Prostate gland (tissue), 2 donors: ENCODE measurements around the gene CARD14.

Experiments
- POLR2A ChIP-seq: fragments of 450-650 bp; IDR thresholded peaks from one replicate; pipeline ENCODE4 v1.6.1; 2016; ENCODE audit warnings: antibody characterized with exemption, mild to moderate bottlenecking
- POLR2AphosphoS5 ChIP-seq: sonication (generic); formaldehyde crosslinking; IDR thresholded peaks from one replicate; pipeline ENCODE4 v1.6.1; 2017; ENCODE audit warnings: antibody characterized with exemption
- TF ChIP-seq, protein P1 (sequence below), 4 experiments: fragments of 200-600 bp in 2 of 4; fragments of 450-650 bp in 2 of 4; sonication (generic) in 2 of 4; IDR thresholded peaks; 1 replicate in 3 of 4; 2 replicates in 1 of 4; pipeline ENCODE4 v1.5.1; 2016 to 2019; ENCODE audit warnings: antibody characterized with exemption in 4 of 4, mild to moderate bottlenecking in 2 of 4, moderate library complexity in 2 of 4

DNA sequence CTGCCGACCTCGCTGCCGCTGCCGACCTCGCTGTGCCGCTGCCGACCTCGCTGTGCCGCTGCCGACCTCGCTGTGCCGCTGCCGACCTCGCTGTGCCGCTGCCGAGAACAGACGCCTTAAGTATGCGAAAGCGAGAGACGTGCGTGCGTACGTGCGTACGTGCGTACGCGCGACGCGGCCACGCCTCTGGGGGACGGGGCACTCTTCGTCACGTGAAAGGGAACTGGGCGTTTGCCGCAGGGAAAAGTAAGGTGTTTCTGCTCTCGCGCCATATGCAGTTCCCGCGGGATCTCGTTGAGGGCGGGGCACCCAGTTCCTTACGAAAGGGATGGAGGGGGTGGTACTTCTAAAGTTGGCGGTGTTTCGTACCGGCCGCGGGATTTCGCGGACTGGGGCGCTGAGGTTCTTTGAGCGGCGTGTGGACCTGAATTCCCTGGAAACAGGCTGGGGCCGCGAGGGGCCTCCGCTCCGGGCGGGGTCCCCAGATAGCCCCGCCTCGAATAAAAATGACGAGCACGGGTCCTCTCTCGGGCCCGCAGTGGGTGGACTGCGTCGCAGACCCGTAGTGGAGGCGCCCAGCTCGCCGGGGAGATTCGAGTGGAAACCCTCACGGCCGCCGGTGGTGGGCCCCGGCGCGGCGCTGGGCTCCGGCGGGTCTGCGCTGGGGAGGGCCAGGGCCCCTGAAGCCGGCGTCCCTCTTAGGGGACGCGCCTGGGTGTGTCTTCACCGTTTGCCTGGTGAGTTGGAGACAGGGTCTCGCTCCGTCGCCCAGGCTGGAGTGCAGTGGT lies 22.6 kb upstream of the CARD14 start, which contains the start of gene EIF4A3:
- TF ChIP-seq, protein P1, sequence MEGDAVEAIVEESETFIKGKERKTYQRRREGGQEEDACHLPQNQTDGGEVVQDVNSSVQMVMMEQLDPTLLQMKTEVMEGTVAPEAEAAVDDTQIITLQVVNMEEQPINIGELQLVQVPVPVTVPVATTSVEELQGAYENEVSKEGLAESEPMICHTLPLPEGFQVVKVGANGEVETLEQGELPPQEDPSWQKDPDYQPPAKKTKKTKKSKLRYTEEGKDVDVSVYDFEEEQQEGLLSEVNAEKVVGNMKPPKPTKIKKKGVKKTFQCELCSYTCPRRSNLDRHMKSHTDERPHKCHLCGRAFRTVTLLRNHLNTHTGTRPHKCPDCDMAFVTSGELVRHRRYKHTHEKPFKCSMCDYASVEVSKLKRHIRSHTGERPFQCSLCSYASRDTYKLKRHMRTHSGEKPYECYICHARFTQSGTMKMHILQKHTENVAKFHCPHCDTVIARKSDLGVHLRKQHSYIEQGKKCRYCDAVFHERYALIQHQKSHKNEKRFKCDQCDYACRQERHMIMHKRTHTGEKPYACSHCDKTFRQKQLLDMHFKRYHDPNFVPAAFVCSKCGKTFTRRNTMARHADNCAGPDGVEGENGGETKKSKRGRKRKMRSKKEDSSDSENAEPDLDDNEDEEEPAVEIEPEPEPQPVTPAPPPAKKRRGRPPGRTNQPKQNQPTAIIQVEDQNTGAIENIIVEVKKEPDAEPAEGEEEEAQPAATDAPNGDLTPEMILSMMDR (IDR thresholded peaks at IDR 0.05) = peak in 2 of 4 experiments; percentile 33 to 42
- TF ChIP-seq POLR2AphosphoS5 (peak; percentile 100), POLR2A (peak; percentile 95)
